ENCODE data around the gene ACOX2. TPM values are rescaled to one million over a fixed set of nuclear protein-coding genes. Genes with fewer than 3 reads are reported as not detected.

The ACOX2 gene
- total and polyA plus RNA-seq, 2 of the 13 experiments (the other 11 are each of a cell fraction or from before 2014, with no cell fraction given): 42.6 to 98.5 TPM

DNA sequence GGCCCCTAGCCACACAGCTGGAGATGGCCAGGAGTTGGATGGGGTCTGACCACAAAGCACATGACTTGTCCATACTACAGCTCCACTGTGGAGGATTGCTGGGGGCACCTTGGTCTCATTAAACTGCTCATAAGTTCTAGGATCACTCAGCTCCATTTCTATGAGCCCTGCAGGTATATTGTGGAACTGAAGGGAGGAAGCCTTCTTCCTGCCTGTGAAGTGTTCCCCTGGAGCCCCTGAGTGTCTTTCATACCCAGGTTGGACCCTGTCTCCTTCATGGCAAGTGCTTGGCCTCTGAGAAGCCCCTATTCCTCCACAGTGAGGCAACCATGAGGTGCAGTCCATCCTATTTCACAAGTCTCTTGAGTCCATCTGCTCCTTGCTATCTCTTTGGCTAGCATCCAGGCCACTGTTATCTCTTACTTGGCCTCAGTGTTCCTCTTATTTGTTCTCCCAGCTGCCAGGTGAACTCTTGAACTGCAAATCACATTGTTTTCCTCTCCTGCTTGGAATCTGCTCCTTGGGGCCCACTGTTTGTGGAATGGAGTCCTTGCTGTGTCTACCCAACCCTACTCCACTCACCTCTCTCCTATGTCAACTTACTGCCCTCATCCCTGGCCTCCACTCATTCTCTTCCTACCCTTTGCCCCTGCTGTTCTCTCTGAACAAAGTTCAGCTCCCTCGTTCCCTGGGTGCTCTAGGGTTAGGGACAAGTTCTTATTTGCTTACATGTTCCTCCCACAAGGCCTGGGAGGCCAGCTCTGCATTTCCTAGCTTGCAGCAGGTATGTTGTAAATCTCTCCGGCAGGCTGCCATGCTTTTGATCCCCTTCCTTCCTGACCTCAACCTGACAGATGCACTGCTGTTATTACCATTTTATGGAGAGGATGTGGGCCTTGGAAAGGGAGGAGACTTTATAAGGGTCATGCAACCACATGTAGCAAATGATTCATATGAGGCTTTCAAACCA lies 1.2 kb downstream of the ACOX2 start (continued):
- TF ChIP-seq NR2F1 (CRISPR knock-in tag; IDR thresholded peaks at IDR 0.05): peak; percentile 88 to 91
- TF ChIP-seq ZNF839 (CRISPR knock-in tag; IDR thresholded peaks at IDR 0.05; ENCODE audit: borderline replicate concordance): no peak
- TF ChIP-seq HDAC2 (CRISPR knock-in tag; IDR thresholded peaks at IDR 0.05): peak; percentile 90
- TF ChIP-seq AGO1 (IDR thresholded peaks at IDR 0.05; ENCODE audit: low read depth, low read length, poor library complexity, severe bottlenecking): no peak
- no peak for TF ChIP-seq RELA (CRISPR knock-in tag; IDR thresholded peaks at IDR 0.05)
- TF ChIP-seq ZFP36 (IDR thresholded peaks at IDR 0.05; ENCODE audit: borderline replicate concordance, low read depth, low read length, partially characterized antibody): no peak
- TF ChIP-seq, protein P1, sequence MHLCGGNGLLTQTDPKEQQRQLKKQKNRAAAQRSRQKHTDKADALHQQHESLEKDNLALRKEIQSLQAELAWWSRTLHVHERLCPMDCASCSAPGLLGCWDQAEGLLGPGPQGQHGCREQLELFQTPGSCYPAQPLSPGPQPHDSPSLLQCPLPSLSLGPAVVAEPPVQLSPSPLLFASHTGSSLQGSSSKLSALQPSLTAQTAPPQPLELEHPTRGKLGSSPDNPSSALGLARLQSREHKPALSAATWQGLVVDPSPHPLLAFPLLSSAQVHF (CRISPR knock-in tag; IDR thresholded peaks at IDR 0.05): no peak
- TF ChIP-seq, protein P2, sequence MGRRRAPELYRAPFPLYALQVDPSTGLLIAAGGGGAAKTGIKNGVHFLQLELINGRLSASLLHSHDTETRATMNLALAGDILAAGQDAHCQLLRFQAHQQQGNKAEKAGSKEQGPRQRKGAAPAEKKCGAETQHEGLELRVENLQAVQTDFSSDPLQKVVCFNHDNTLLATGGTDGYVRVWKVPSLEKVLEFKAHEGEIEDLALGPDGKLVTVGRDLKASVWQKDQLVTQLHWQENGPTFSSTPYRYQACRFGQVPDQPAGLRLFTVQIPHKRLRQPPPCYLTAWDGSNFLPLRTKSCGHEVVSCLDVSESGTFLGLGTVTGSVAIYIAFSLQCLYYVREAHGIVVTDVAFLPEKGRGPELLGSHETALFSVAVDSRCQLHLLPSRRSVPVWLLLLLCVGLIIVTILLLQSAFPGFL (CRISPR knock-in tag; IDR thresholded peaks at IDR 0.05): no peak
- TF ChIP-seq THYN1 (CRISPR knock-in tag; IDR thresholded peaks at IDR 0.05; ENCODE audit: borderline replicate concordance, low read depth): no peak
- no peak for TF ChIP-seq SOX6 (IDR thresholded peaks at IDR 0.05)
- TF ChIP-seq SOX6 (CRISPR knock-in tag; IDR thresholded peaks at IDR 0.05): peak; percentile 99
- TF ChIP-seq ZEB1 (IDR thresholded peaks at IDR 0.05; ENCODE audit: insufficient replicate concordance, low read depth): peak; percentile 88
- no peak for TF ChIP-seq JUND (CRISPR knock-in tag; IDR thresholded peaks at IDR 0.05)
- TF ChIP-seq, protein P3, sequence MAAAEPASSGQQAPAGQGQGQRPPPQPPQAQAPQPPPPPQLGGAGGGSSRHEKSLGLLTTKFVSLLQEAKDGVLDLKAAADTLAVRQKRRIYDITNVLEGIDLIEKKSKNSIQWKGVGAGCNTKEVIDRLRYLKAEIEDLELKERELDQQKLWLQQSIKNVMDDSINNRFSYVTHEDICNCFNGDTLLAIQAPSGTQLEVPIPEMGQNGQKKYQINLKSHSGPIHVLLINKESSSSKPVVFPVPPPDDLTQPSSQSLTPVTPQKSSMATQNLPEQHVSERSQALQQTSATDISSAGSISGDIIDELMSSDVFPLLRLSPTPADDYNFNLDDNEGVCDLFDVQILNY (CRISPR knock-in tag; conservative IDR thresholded peaks at IDR 0.05): no peak
- no peak for TF ChIP-seq ZNF850 (CRISPR knock-in tag; conservative IDR thresholded peaks at IDR 0.05)
- TF ChIP-seq, protein P4, sequence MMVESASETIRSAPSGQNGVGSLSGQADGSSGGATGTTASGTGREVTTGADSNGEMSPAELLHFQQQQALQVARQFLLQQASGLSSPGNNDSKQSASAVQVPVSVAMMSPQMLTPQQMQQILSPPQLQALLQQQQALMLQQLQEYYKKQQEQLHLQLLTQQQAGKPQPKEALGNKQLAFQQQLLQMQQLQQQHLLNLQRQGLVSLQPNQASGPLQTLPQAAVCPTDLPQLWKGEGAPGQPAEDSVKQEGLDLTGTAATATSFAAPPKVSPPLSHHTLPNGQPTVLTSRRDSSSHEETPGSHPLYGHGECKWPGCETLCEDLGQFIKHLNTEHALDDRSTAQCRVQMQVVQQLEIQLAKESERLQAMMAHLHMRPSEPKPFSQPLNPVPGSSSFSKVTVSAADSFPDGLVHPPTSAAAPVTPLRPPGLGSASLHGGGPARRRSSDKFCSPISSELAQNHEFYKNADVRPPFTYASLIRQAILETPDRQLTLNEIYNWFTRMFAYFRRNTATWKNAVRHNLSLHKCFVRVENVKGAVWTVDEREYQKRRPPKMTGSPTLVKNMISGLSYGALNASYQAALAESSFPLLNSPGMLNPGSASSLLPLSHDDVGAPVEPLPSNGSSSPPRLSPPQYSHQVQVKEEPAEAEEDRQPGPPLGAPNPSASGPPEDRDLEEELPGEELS (CRISPR knock-in tag; IDR thresholded peaks at IDR 0.05): peak; percentile 76
- TF ChIP-seq SIX1 (CRISPR knock-in tag; IDR thresholded peaks at IDR 0.05; ENCODE audit: borderline replicate concordance): no peak
- TF ChIP-seq ZNF430 (CRISPR knock-in tag; IDR thresholded peaks at IDR 0.05): 0 out of 2 replicates have a peak, but pooled peaks have one; percentile 32
- peak; percentile 42; the same call in 1 of the 2 replicates for TF ChIP-seq ARNT2 (CRISPR knock-in tag; IDR thresholded peaks at IDR 0.05; ENCODE audit: low read depth)
- no peak for TF ChIP-seq ZNF615 (CRISPR knock-in tag; IDR thresholded peaks at IDR 0.05; ENCODE audit: borderline replicate concordance)
- no peak; the same call in 1 of the 2 replicates for TF ChIP-seq TARDBP (CRISPR knock-in tag; IDR thresholded peaks at IDR 0.05)
- TF ChIP-seq ZNF788 (CRISPR knock-in tag; IDR thresholded peaks at IDR 0.05; ENCODE audit: borderline replicate concordance): 0 out of 2 replicates have a peak, but pooled peaks have one; percentile 39
- TF ChIP-seq HHEX (CRISPR knock-in tag; IDR thresholded peaks at IDR 0.05): peak; percentile 37; the same call in 1 of the 2 replicates
- no peak for TF ChIP-seq ZNF136 (CRISPR knock-in tag; IDR thresholded peaks at IDR 0.05; ENCODE audit: low read depth)
